Body of pancreas (tissue), 4 donors: Measurements from ENCODE around the gene PCDHGA11.

Source experiments
- CTCF ChIP-seq, 7 experiments: fragments of 450-650 bp in 4 of 7; fragments of 200-600 bp in 3 of 7; sonication (generic) in 3 of 7; IDR thresholded peaks; one replicate each; pipeline ENCODE4 v1.5.1; 2016 to 2019; ENCODE audit warnings: antibody characterized with exemption in 7 of 7
- POLR2A ChIP-seq, 3 donors: fragments of 450-650 bp; IDR thresholded peaks; one replicate each; pipeline ENCODE4 v1.6.1; 2016; ENCODE audit warnings: antibody characterized with exemption in 3 of 3, mild to moderate bottlenecking in 2 of 3

DNA sequence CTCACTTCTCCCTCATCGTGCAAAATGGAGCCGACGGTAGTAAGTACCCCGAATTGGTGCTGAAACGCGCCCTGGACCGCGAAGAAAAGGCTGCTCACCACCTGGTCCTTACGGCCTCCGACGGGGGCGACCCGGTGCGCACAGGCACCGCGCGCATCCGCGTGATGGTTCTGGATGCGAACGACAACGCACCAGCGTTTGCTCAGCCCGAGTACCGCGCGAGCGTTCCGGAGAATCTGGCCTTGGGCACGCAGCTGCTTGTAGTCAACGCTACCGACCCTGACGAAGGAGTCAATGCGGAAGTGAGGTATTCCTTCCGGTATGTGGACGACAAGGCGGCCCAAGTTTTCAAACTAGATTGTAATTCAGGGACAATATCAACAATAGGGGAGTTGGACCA is 10.4 kb downstream of the PCDHGA11 start:
- TF ChIP-seq CTCF (IDR thresholded peaks at IDR 0.05) (no peak), POLR2A (IDR thresholded peaks at IDR 0.05) (no peak)
